ENCODE results near the gene KAT8. TPM values are rescaled to one million over a fixed set of nuclear protein-coding genes. Genes with fewer than 3 reads are reported as not detected.
A peak's percentile ranks its signal among the peaks of the same experiment; 100 is the strongest.
"Not testable (repeated sequence)": the region's sequence is repeated elsewhere in the genome, so short reads cannot be mapped to it uniquely, and the experiment has no call there.

The KAT8 gene
- total RNA-seq, 1 donor from 2014 or later = 79.1 TPM

- peak; percentile 89 for TF ChIP-seq CTCF (IDR thresholded peaks at IDR 0.05)
- Histone ChIP-seq H3K27ac (peak overlapping the region; percentile 91), H3K36me3 (no peaks in the 10 kb centered on the region), H3K9me3 (no peaks in the 10 kb centered on the region), H3K4me3 (peak overlapping the region; percentile 59), H3K4me1 (peaks cover 41% of the 10 kb centered on the region), H3K27me3 (ENCODE audit: low read depth) (no peaks in the 10 kb centered on the region)
- DNase-seq (peak; percentile 100), ATAC-seq (peak; percentile 94 to 97)
- intact Hi-C loops (cut with DNase I) = no loop called here
These were observed 24.9 kb downstream of the KAT8 start for GRCh38 chr16:31142109-31143010.

- Histone ChIP-seq H3K27ac (peak overlapping the region; percentile 91), H3K4me1 (peaks cover 37% of the 10 kb centered on the region), H3K36me3 (no peaks in the 10 kb centered on the region), H3K4me3 (peak overlapping the region; percentile 59), H3K27me3 (ENCODE audit: low read depth) (peaks cover 4% of the 10 kb centered on the region), H3K9me3 (no peaks in the 10 kb centered on the region)
- DNase-seq (no peak), ATAC-seq (no peak)
- intact Hi-C loops (cut with DNase I) = no loop called here
- no peak for TF ChIP-seq CTCF (IDR thresholded peaks at IDR 0.05)
These were observed 25.7 kb downstream of the KAT8 start for GRCh38 chr16:31143011-31143693.

GRCh38 chr16:31143694-31144148, 26.3 kb downstream of the KAT8 start:
- Histone ChIP-seq H3K9me3 (no peaks in the 10 kb centered on the region), H3K4me1 (peaks cover 31% of the 10 kb centered on the region), H3K27me3 (ENCODE audit: low read depth) (peaks cover 8% of the 10 kb centered on the region), H3K36me3 (no peaks in the 10 kb centered on the region), H3K4me3 (no peak overlapping the region), H3K27ac (no peak overlapping the region)
- DNase-seq (no peak), ATAC-seq (no peak)
- intact Hi-C loops (cut with DNase I) = no loop called here
- no peak for TF ChIP-seq CTCF (IDR thresholded peaks at IDR 0.05)

GRCh38 chr16:31144418-31144817, 27.0 kb downstream of the KAT8 start:
- ATAC-seq; intact Hi-C loops (cut with DNase I); H3K4me3 ChIP-seq: not testable (repeated sequence)

GRCh38 chr16:31145398-31145990, 28.0 kb downstream of the KAT8 start:
- H3K4me3 ChIP-seq = no peak overlapping the region
- intact Hi-C loops (cut with DNase I) = no loop called here
- H3K36me3 ChIP-seq = no peaks in the 10 kb centered on the region
- no peak for TF ChIP-seq CTCF (IDR thresholded peaks at IDR 0.05)
- no peaks in the 10 kb centered on the region for H3K9me3 ChIP-seq
- no peak for ATAC-seq
- H3K27ac ChIP-seq = no peak overlapping the region
- H3K27me3 ChIP-seq (ENCODE audit: low read depth) = peaks cover 8% of the 10 kb centered on the region
- DNase-seq = no peak
- H3K4me1 ChIP-seq = peaks cover 22% of the 10 kb centered on the region

More at GRCh38 chr16:31144418-31144817, 27.0 kb downstream of the KAT8 start:
- DNase-seq; H3K27ac ChIP-seq; H3K27me3 ChIP-seq (ENCODE audit: low read depth); H3K36me3 ChIP-seq; H3K9me3 ChIP-seq: not testable (repeated sequence)
- peaks cover 26% of the 10 kb centered on the region for H3K4me1 ChIP-seq
